ENCODE data around the gene RYR2. TPM values are rescaled to one million over a fixed set of nuclear protein-coding genes. Genes with fewer than 3 reads are reported as not detected.

Gene RYR2
- total RNA-seq, 1 donor from 2014 or later = 15.2 TPM

DNA sequence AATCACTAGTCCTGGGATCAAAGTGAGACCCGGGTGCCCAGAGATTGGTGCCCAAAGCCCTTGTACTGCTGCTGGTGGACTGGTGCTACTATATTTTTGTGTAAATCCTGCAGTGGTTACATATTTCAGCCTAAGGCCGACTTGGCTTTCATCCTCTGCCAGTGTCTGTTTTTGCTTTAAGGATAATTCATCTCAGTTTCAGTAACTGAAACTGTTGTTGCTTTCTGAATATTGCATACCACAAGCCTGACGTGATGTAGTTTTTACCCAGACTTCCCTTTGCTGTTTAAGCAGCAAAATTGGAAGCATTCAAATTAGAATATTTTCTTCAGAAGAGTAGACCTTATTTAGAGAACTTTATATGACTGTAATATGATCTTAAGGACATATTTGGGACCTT is 341.8 kb downstream of the RYR2 start:
- Histone ChIP-seq H3K36me3 (no peaks in the 10 kb centered on the region), H3K9me3 (no peaks in the 10 kb centered on the region), H3K4me3 (no peak overlapping the region), H3K27me3 (no peaks in the 10 kb centered on the region), H3K4me1 (peaks cover 0 to 8% of the 10 kb centered on the region in 2 donors), H3K27ac (peak overlapping the region; percentile 23 to 65)
- intact Hi-C loops (cut with DNase I) = loop anchor here (10.0 kb wide), 2 partner anchors 619 to 779 kb away; partner anchors contain the start of gene HEATR1
- DNase-seq (ENCODE audit: low spot score in 2 of 2) = no peak
- TF ChIP-seq, protein P1, sequence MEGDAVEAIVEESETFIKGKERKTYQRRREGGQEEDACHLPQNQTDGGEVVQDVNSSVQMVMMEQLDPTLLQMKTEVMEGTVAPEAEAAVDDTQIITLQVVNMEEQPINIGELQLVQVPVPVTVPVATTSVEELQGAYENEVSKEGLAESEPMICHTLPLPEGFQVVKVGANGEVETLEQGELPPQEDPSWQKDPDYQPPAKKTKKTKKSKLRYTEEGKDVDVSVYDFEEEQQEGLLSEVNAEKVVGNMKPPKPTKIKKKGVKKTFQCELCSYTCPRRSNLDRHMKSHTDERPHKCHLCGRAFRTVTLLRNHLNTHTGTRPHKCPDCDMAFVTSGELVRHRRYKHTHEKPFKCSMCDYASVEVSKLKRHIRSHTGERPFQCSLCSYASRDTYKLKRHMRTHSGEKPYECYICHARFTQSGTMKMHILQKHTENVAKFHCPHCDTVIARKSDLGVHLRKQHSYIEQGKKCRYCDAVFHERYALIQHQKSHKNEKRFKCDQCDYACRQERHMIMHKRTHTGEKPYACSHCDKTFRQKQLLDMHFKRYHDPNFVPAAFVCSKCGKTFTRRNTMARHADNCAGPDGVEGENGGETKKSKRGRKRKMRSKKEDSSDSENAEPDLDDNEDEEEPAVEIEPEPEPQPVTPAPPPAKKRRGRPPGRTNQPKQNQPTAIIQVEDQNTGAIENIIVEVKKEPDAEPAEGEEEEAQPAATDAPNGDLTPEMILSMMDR (IDR thresholded peaks at IDR 0.05) = no peak

DNA sequence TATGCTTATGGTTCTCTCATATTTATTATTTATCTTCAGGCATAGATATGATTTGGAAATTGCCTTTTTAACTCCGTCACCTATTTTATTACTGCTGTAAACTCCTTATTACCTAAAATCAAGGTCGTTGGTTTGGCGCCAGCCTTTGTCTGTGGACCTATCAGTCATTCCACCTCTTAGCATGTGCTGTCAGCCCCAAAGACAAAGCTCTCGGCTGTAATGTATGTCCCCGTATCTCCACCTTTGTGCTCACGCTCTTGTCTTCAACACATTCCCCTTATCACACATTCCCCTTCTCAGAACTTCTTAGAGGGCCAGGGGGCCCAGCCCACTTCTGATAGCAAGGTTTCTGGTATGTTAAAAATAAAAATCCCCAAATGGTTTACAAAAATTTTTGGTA is 342.2 kb downstream of the RYR2 start:
- intact Hi-C loops (cut with DNase I) = loop anchor here (10.0 kb wide), 2 partner anchors 619 to 779 kb away; partner anchors contain the start of gene HEATR1
- H3K4me1 ChIP-seq = peaks cover 0 to 8% of the 10 kb centered on the region in 2 donors
- no peaks in the 10 kb centered on the region for H3K9me3 ChIP-seq
- no peak overlapping the region for H3K4me3 ChIP-seq
- H3K27me3 ChIP-seq = no peaks in the 10 kb centered on the region
- H3K36me3 ChIP-seq = no peaks in the 10 kb centered on the region
- peak overlapping the region; percentile 23 to 65 for H3K27ac ChIP-seq
- DNase-seq (ENCODE audit: low spot score in 2 of 2) = no peak
- TF ChIP-seq, protein P1 (IDR thresholded peaks at IDR 0.05) = no peak

DNA sequence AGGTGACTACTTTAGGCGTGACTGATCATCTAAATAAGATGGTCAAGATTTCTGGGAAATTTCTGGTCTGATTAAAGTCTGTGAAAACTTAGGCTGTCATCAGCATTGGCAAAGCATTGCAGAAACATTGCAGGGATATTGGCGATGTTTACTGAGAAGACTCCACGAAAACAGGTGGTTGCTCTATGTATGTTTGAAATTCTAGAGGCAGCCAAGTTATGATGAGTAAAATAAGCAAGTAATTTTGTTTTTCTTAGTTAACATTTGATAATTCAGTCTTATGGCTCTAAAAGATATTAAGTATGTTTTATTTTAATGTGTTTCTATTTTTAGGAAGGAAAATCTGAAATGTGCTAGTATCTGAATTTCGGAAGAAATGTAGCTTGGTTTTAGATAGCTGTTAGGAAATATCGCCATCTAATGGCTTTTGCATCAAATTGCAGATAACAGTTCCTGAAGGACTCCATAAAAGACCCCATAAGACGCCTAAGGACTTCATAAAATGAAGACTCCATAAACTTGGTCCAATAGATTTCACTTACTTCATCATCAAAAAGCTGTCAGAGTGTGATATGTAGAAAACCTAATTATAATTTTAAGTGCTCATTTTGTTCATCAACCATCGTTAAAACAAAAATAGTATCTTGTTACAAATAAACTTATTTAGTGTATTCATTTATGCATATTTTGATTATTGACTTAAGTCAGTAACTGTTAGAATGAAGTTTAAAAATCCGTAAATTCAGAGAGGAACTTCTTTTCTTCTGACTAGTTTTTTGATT is 344.6 kb downstream of the RYR2 start:
- H3K4me1 ChIP-seq = peaks cover 0 to 8% of the 10 kb centered on the region in 2 donors
- intact Hi-C loops (cut with DNase I) = loop anchor here (1.0 to 10.0 kb wide), 4 partner anchors 344 to 782 kb away; partner anchors contain the start of genes HEATR1, MTR and RYR2
- TF ChIP-seq, protein P1 (IDR thresholded peaks at IDR 0.05) = peak; percentile 39 to 73 (median 48)
- H3K27me3 ChIP-seq = no peaks in the 10 kb centered on the region
- DNase-seq (ENCODE audit: low spot score in 2 of 2) = no peak
- no peaks in the 10 kb centered on the region for H3K36me3 ChIP-seq
- no peak overlapping the region for H3K4me3 ChIP-seq
- peak overlapping the region in 1 of 2 donors; percentile 34 for H3K27ac ChIP-seq
- no peaks in the 10 kb centered on the region for H3K9me3 ChIP-seq

DNA sequence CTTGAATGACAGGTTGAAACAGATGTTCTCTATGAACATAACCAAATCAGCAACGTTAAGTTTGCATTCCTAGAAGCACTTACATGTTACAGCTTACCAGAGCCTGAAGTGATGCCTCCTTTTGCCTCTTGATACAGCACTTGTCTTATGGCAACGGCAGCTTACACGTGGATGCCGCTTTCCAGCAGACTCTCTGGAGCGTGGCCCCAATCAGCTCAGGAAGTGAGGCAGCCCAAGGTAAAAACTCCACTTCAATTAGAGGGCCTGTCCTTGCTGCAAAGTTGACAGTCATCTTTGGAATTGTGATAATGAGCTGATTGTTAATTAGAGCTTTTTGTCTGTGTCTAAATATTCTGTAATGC is 345.1 kb downstream of the RYR2 start:
- Histone ChIP-seq H3K36me3 (no peaks in the 10 kb centered on the region), H3K4me1 (peaks cover 0 to 8% of the 10 kb centered on the region in 2 donors), H3K27ac (no peak overlapping the region), H3K9me3 (no peaks in the 10 kb centered on the region), H3K4me3 (no peak overlapping the region), H3K27me3 (no peaks in the 10 kb centered on the region)
- DNase-seq (ENCODE audit: low spot score in 2 of 2) = no peak
- intact Hi-C loops (cut with DNase I) = loop anchor here (5.0 to 10.0 kb wide), 3 partner anchors 590 to 782 kb away; partner anchors contain the start of genes HEATR1 and MTR
- TF ChIP-seq, protein P1 (IDR thresholded peaks at IDR 0.05) = no peak

DNA sequence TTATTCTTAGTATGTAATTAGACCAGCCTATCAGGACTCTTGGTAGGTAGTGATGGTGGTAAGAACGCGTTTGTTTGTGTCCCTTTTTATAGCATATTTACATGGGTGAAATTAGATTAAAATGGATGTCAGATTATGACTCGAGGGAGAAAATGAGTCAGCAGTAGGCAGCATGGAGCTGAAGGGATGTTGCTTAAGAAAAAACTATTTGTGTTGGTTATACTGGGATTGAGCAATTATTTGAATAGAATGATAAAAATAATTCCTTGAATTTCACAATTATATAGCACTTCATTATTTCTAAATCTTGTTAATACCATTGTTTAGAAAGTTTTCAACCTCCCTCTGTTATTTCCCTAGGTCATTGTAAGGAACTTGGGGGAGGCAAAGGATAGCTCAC is 348.8 kb downstream of the RYR2 start:
- DNase-seq (ENCODE audit: low spot score in 2 of 2) = no peak
- Histone ChIP-seq H3K27me3 (no peaks in the 10 kb centered on the region), H3K9me3 (no peaks in the 10 kb centered on the region), H3K36me3 (no peaks in the 10 kb centered on the region), H3K27ac (peak overlapping the region in 1 of 2 donors; percentile 31), H3K4me3 (no peak overlapping the region), H3K4me1 (no peaks in the 10 kb centered on the region)
- intact Hi-C loops (cut with DNase I) = loop anchor here (5.0 kb wide), 1 partner anchor 504 kb away; no protein-coding TSS in a partner anchor
- TF ChIP-seq, protein P1 (IDR thresholded peaks at IDR 0.05) = no peak
